Suprapubic skin (tissue), 4 donors: ENCODE data around the gene MZF1.

Experiments used
- CTCF ChIP-seq, 2 donors: fragments of 200-600 bp in 1 of 2; fragments of 450-650 bp in 1 of 2; sonication (generic) in 1 of 2; IDR thresholded peaks; one replicate each; pipeline ENCODE4 v1.5.1; 2016 to 2019; ENCODE audit warnings: antibody characterized with exemption in 2 of 2, mild to moderate bottlenecking in 1 of 2, moderate library complexity in 1 of 2
- EP300 ChIP-seq: sonication (generic); formaldehyde crosslinking; IDR thresholded peaks from one replicate; pipeline ENCODE4 v1.6.1; 2017; ENCODE audit warnings: antibody characterized with exemption
- POLR2A ChIP-seq, 2 donors: fragments of 450-650 bp; IDR thresholded peaks; one replicate each; pipeline ENCODE4 v1.6.1; 2017; ENCODE audit warnings: antibody characterized with exemption in 2 of 2, mild to moderate bottlenecking in 2 of 2, moderate library complexity in 2 of 2
- POLR2AphosphoS5 ChIP-seq, 3 donors: sonication (generic); formaldehyde crosslinking; IDR thresholded peaks; one replicate each; pipeline ENCODE4 v1.6.1; 2017; ENCODE audit warnings: antibody characterized with exemption in 3 of 3

GRCh38 chr19:58546019-58546530, 27.1 kb downstream of the MZF1 start:
- TF ChIP-seq CTCF (IDR thresholded peaks at IDR 0.05) (no peak), EP300 (no peak), POLR2A (IDR thresholded peaks at IDR 0.05) (no peak), POLR2AphosphoS5 (IDR thresholded peaks at IDR 0.05) (no peak)
